C4-2B (cell line): ENCODE results near the gene DDX50.
"Not testable (repeated sequence)": the region's sequence is repeated elsewhere in the genome, so short reads cannot be mapped to it uniquely, and the experiment has no call there.

Experiments used
- ZFX ChIP-seq: fragments of 450-650 bp; IDR thresholded peaks from 2 replicates; pipeline ENCODE4 v1.6.1; 2017
- TF ChIP-seq, protein P1 (sequence below): fragments of 450-650 bp; conservative IDR thresholded peaks from 2 replicates; pipeline ENCODE4 v1.5.1; 2017; ENCODE audit warnings: mild to moderate bottlenecking

DNA sequence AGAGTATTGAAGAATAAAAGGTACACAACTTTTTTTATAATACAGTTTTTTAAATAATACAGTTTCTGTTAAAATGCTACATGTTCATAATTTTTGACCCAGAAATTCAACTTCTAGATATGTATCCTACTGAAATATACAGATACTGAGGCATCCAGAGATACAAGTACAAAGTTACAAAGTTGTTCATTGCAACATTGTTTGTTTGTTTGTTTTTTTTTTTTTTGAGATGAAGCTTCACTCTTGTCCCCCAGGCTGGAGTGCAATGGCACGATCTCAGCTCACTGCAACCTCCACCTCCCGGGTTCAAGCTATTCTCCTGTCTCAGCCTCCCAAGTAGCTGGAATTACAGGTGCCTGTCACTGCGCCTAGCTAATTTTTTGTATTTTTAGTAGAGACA lies 31.7 kb downstream of the DDX50 start:
- TF ChIP-seq, protein P1, sequence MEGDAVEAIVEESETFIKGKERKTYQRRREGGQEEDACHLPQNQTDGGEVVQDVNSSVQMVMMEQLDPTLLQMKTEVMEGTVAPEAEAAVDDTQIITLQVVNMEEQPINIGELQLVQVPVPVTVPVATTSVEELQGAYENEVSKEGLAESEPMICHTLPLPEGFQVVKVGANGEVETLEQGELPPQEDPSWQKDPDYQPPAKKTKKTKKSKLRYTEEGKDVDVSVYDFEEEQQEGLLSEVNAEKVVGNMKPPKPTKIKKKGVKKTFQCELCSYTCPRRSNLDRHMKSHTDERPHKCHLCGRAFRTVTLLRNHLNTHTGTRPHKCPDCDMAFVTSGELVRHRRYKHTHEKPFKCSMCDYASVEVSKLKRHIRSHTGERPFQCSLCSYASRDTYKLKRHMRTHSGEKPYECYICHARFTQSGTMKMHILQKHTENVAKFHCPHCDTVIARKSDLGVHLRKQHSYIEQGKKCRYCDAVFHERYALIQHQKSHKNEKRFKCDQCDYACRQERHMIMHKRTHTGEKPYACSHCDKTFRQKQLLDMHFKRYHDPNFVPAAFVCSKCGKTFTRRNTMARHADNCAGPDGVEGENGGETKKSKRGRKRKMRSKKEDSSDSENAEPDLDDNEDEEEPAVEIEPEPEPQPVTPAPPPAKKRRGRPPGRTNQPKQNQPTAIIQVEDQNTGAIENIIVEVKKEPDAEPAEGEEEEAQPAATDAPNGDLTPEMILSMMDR: not testable (repeated sequence)
- not testable (repeated sequence) for TF ChIP-seq ZFX
